ENCODE results near the gene RCVRN. TPM values are rescaled to one million over a fixed set of nuclear protein-coding genes. Genes with fewer than 3 reads are reported as not detected.

RCVRN gene
- total and polyA plus RNA-seq, 2 of the 8 experiments (the other 6 are each of a cell fraction or from before 2014, with no cell fraction given): not detected

GRCh38 chr17:9887508-9887907, 17.6 kb downstream of the RCVRN start:
- 95% methylated on average over 8 of the region's 8 CpGs; no CpG with 5 or more reads in 1 of the 2 experiments for WGBS, 2 experiments (ENCODE audit: extremely low coverage in 1 of 2, insufficient coverage in 1 of 2, insufficient read length in 1 of 2, insufficient replicate concordance in 2 of 2, low coverage in 1 of 2, low lambda C conversion rate in 2 of 2, missing lambda C conversion rate in 1 of 2)
- CTCF ChIA-PET (ENCODE audit: partially characterized antibody): interaction anchor here (0.7 to 9.7 kb wide), 2 partner anchors 15 to 24 kb away, joined by 4 to 101 read pairs; partner anchors contain the start of gene RCVRN

More at GRCh38 chr17:9887508-9887907, 17.6 kb downstream of the RCVRN start:
- Histone ChIP-seq H2AFZ (ENCODE audit: low read length) (no peak overlapping the region), H3K18ac (ENCODE audit: extremely low read depth, low read length) (no peak overlapping the region), H2BK120ac (replicated peaks; ENCODE audit: low read depth, low read length) (no peak overlapping the region), H4K91ac (replicated peaks; ENCODE audit: insufficient read length, low read length) (no peak overlapping the region), H4K20me1 (replicated peaks in 1 of 2; ENCODE audit: control insufficient read depth in 1 of 2, insufficient read depth in 2 of 2, low read length in 2 of 2) (no peaks in the 10 kb centered on the region), H3K23me2 (ENCODE audit: low read depth, low read length) (no peaks in the 10 kb centered on the region), H3K9me3 (ENCODE audit: insufficient read depth in 2 of 2, low read depth in 1 of 2, low read length in 1 of 2) (peaks cover 3 to 7% of the 10 kb centered on the region in 2 experiments; a peak in 3 of 4 replicates), H3K36me3 (ENCODE audit: control insufficient read depth in 2 of 4, insufficient read depth in 4 of 4, low read length in 3 of 4) (no peaks in the 10 kb centered on the region), H3K79me2 (ENCODE audit: control insufficient read depth in 1 of 2, insufficient read depth in 2 of 2, low read length in 2 of 2) (no peaks in the 10 kb centered on the region), H3K23ac (ENCODE audit: insufficient read length) (no peak overlapping the region), H3K9ac (replicated peaks in 1 of 4; ENCODE audit: extremely low read depth in 1 of 4, low read depth in 3 of 4, low read length in 3 of 4) (no peak overlapping the region), H3K4ac (replicated peaks; ENCODE audit: insufficient read length, low read depth, low read length) (no peak overlapping the region), H2BK15ac (ENCODE audit: low read length) (no peak overlapping the region), H4K8ac (ENCODE audit: extremely low read depth, insufficient read depth, low read length) (no peak overlapping the region), H3K14ac (ENCODE audit: insufficient read length) (no peak overlapping the region), H2BK12ac (ENCODE audit: low read depth, low read length) (no peak overlapping the region), H2BK5ac (ENCODE audit: low read depth, low read length) (no peak overlapping the region), H3K56ac (replicated peaks; ENCODE audit: insufficient read length, low read depth, low read length) (no peak overlapping the region), H3K27ac (ENCODE audit: low read depth, low read length) (no peak overlapping the region), H4K5ac (ENCODE audit: insufficient read length, low read depth, low read length) (no peak overlapping the region), H2AK5ac (ENCODE audit: low read depth, low read length) (no peak overlapping the region), H2BK20ac (ENCODE audit: low read length) (no peak overlapping the region), H3K4me1 (replicated peaks in 1 of 4; ENCODE audit: control insufficient read depth in 3 of 4, insufficient read depth in 4 of 4, low read length in 3 of 4) (0 out of 7 replicates have a peak, but pooled peaks cover 0 to 3% (median 0%) of the 10 kb centered on the region in 4 experiments), H3K4me2 (ENCODE audit: insufficient read depth in 1 of 2, low read depth in 2 of 2, low read length in 2 of 2) (no peak overlapping the region), H3K27me3 (replicated peaks in 1 of 4; ENCODE audit: control insufficient read depth in 3 of 4, extremely low read depth in 1 of 4, insufficient read depth in 3 of 4, low read length in 3 of 4) (no peaks in the 10 kb centered on the region), H3K79me1 (ENCODE audit: low read depth, low read length) (no peaks in the 10 kb centered on the region), H3K4me3 (ENCODE audit: extremely low read depth in 1 of 4, insufficient read depth in 2 of 4, low read depth in 3 of 4, low read length in 4 of 4) (no peak overlapping the region)
- POLR2A ChIA-PET (ENCODE audit: partially characterized antibody): no interaction called here
- no peak for FAIRE-seq
- no peak for DNase-seq (ENCODE audit: low read depth in 1 of 2, low spot score in 2 of 2)
- no peak for TF ChIP-seq PHF8 (conservative IDR thresholded peaks at IDR 0.05; ENCODE audit: low read depth, low read length)
- TF ChIP-seq GABPA (IDR thresholded peaks at IDR 0.05; ENCODE audit: borderline replicate concordance, insufficient read depth, low read length): no peak
- TF ChIP-seq ASH2L (IDR thresholded peaks at IDR 0.05; ENCODE audit: low read length): no peak

All from H1 (cell line).